Effector memory CD8-positive, alpha-beta T cell (primary cell): ENCODE measurements around the gene GNAS-AS1.

Experiments used
- ATAC-seq: fragments of 150-1000 bp; cut with Tn5 transposase; replicated peaks from 2 replicates; pipeline ENCODE4 v1.10.0; 2021; ENCODE audit warnings: mild to moderate bottlenecking, moderate library complexity
- DNase-seq, 3 experiments: peaks; one replicate each; pipeline ENCODE4 v3.0.0; 2021
- H3K27ac Mint-ChIP-seq, 2 donors: one replicate each; pipeline ENCODE4 v1.8.0; 2022; ENCODE audit warnings: mild to moderate bottlenecking in 2 of 2, mixed read lengths in 2 of 2, moderate library complexity in 2 of 2
- H3K27me3 Mint-ChIP-seq, 2 donors: one replicate each; pipeline ENCODE4 v1.8.0; 2022; ENCODE audit warnings: mixed read lengths in 2 of 2
- H3K36me3 Mint-ChIP-seq: one replicate; pipeline ENCODE4 v1.8.0; 2022; ENCODE audit warnings: mild to moderate bottlenecking, moderate library complexity, mixed read lengths; ENCODE audit not compliant: insufficient read depth
- H3K4me1 Mint-ChIP-seq, 2 donors: one replicate each; pipeline ENCODE4 v1.8.0; 2022; ENCODE audit warnings: low read depth in 2 of 2, mixed read lengths in 2 of 2
- H3K4me3 Mint-ChIP-seq, 2 donors: one replicate each; pipeline ENCODE4 v1.8.0; 2022; ENCODE audit warnings: mild to moderate bottlenecking in 2 of 2, mixed read lengths in 2 of 2, moderate library complexity in 2 of 2
- H3K9me3 Mint-ChIP-seq, 2 donors: one replicate each; pipeline ENCODE4 v1.8.0; 2022; ENCODE audit warnings: mixed read lengths in 2 of 2

GNAS-AS1 gene

DNA sequence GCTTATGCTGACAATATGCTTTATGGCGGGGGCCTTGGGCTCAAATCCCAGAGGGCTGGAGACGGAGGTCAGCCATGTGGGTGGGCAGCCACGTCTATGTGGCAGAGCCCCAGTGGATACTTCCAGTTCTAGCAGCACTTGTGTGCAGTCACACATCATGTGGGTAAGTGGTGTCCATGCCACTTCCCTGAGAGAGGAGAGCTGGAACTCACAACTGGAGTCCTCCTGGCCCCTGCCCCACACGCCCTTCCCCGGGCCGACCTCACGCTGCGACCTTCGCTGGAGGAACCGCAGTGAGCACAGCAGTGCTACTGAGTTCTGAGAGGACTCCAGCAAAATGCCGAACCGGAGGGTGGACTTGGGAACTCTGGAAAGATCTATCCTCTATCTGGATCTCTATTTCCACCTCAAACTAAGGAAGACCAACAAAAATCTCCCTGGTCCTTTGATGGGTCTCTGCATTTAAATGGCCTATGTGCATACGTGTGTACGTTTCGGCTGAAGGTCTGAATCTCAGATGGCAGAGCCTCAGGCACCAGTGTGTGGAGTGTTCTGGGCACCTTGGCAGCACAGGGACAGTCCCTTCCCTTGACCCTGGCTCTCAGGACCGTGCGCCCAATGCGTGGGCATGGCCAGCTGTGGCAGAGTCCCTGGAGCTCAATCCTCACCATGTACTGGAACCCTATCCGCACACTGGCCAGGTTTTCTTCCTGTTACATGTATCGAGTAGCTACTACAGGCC, 55.4 kb downstream of the GNAS-AS1 start:
- H3K4me1 Mint-ChIP-seq: no peaks in the 10 kb centered on the region
- ATAC-seq (no peak), DNase-seq (no peak)
- no peaks in the 10 kb centered on the region for H3K36me3 Mint-ChIP-seq
- no peaks in the 10 kb centered on the region for H3K9me3 Mint-ChIP-seq
- no peak overlapping the region for H3K27ac Mint-ChIP-seq
- H3K4me3 Mint-ChIP-seq: no peak overlapping the region
- H3K27me3 Mint-ChIP-seq: peaks cover 25 to 75% of the 10 kb centered on the region in 2 donors

DNA sequence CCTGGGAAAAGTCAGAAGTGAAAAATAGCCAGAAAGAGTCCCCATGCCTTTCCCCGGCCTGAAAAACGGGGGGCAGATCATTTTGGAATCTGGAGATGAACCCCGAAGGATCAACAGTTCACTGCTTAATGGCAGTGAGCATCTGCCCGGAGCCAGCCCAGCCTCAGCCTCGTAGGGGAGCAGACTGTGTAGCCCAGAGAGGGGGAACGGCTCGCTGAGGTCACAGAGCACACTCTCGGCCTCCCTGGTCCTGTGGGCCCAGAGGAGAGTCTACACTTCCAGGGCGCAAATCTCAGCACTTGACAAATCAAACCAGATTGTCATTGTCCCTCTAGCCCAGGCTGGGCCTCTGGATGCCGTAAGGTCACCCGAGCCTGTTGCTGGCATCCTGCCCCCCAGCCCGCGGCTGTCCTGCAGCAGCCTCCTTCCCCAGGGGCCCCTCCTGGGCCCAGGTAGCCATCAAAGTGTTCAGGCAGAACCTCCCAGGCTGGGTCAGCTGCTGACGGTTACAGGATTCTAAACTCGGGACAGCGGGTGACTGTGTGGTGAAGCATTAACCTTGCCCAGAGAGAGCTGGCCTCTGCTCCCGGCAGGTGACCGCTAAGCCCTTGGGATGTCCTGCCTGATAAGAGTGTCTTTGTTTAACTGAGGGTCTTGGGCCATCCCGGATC, 56.1 kb downstream of the GNAS-AS1 start:
- no peak overlapping the region for H3K27ac Mint-ChIP-seq
- ATAC-seq: no peak
- H3K27me3 Mint-ChIP-seq: peaks cover 25 to 70% of the 10 kb centered on the region in 2 donors
- no peak for DNase-seq
- H3K36me3 Mint-ChIP-seq: no peaks in the 10 kb centered on the region
- no peak overlapping the region for H3K4me3 Mint-ChIP-seq
- no peaks in the 10 kb centered on the region for H3K9me3 Mint-ChIP-seq
- no peaks in the 10 kb centered on the region for H3K4me1 Mint-ChIP-seq

DNA sequence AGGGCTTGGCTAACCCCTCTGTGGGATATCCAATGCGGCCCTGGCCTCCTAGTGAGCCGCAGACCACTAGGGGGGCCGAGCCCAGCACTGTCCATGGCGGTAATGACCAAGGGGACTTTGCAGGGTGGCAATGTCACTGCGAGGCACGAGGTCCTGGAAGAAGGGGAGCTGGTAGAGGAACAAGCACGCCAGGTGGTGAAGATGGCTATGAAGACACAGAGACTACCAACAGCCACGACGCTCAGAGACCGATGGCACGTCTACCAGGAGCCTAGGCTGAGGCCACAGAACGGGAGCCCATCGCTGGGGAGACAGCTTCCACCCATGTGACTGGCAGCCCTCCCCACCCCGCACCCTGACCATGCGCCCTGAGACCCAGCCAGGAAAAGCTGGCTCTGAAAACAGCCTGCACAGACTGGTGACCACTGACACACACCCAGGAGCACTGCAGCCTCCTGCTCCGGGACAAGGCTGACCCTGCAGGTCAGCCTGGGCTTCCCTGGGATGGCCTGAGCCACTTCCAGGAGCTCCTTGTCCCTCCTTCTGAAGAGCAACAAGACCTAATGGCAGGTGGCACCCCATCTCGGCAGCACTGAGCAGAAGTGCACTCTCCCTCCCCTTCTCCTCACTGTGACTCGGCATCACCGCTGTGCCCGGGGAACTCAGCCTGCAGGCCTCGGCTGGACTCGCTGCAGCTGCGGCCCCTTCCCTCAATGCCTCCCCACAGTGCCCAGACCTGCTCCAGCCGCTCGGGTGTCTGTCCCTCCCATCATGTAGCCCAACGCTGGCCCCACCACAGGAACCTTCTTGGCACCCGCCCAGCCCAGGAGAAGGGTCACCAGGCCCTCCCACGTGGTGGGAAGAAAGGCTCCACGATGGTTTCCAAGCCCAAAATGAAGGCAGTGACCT, 56.9 kb downstream of the GNAS-AS1 start:
- H3K4me3 Mint-ChIP-seq: no peak overlapping the region
- H3K27me3 Mint-ChIP-seq: peaks cover 25 to 75% of the 10 kb centered on the region in 2 donors
- ATAC-seq: no peak
- peaks cover 0 to 3% of the 10 kb centered on the region in 2 donors for H3K4me1 Mint-ChIP-seq
- no peak overlapping the region for H3K27ac Mint-ChIP-seq
- no peaks in the 10 kb centered on the region for H3K9me3 Mint-ChIP-seq
- H3K36me3 Mint-ChIP-seq: no peaks in the 10 kb centered on the region
- DNase-seq: no peak

DNA sequence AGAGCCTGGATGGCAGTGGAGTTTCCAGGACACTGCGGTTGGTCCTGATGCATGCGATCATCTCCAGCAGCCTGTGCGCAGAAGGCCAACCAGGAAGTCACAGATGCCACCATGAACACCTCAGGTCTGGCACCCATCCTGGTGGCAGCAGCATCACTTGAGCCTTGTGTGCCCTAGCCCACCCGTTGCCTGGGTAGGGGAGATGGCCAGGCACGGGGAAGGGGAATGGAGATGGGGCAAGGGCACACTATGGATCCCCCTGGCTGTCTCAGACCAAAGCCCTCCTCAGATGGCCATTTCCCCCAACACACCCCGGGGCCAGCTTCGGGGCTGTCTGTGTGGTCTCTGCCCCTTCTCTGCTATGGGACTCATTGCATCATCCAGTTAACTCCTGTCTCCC, 58.3 kb downstream of the GNAS-AS1 start:
- no peaks in the 10 kb centered on the region for H3K9me3 Mint-ChIP-seq
- H3K27ac Mint-ChIP-seq: no peak overlapping the region
- H3K4me1 Mint-ChIP-seq: peaks cover 0 to 3% of the 10 kb centered on the region in 2 donors
- no peak overlapping the region for H3K4me3 Mint-ChIP-seq
- no peak for DNase-seq
- H3K27me3 Mint-ChIP-seq: peaks cover 36 to 76% of the 10 kb centered on the region in 2 donors
- ATAC-seq: no peak
- no peaks in the 10 kb centered on the region for H3K36me3 Mint-ChIP-seq

DNA sequence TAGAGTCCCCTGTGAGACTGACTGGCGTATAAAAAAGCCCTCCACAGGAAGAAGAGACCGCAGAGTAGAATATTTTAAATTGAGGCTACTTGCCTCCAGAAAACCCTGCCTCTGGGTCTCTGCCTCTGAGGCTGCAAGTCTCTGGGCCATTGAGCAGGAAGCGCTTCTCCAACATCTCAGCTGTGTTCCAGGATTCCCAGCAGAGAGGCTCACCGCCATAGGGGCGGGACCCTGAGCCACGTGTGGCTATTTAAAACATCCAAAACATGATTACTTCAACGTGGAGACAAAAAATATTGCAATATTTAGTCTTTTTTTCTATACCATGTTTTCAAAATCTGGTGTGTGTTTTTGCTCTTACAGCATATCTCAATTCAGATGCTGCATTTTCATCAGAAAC, 59.4 kb downstream of the GNAS-AS1 start:
- Mint-ChIP-seq H3K36me3 (no peaks in the 10 kb centered on the region), H3K9me3 (no peaks in the 10 kb centered on the region), H3K27ac (no peak overlapping the region), H3K27me3 (peaks cover 32 to 69% of the 10 kb centered on the region in 2 donors), H3K4me1 (peaks cover 0 to 3% of the 10 kb centered on the region in 2 donors), H3K4me3 (no peak overlapping the region)
- DNase-seq: no peak
- no peak for ATAC-seq

DNA sequence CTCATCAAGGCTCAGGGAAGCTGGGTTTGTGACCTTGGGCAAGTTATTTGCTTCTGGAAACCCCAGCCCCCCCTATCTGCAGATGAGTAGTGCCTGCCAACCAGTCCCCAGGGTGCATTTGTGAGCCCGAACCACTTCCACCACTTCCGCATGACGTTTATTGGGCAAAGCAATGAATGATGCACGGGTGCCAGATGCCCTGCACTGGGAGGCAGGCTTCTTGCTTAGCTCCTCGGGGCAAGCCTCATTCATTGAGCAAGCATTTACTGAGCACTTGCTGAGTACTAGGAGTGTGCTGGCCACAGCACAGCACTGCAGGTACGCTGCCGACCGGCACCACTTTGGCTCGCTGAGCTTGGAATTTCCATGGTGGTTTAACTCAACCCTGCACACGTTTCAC, 60.2 kb downstream of the GNAS-AS1 start:
- Mint-ChIP-seq H3K4me1 (peaks cover 0 to 3% of the 10 kb centered on the region in 2 donors), H3K27ac (no peak overlapping the region), H3K4me3 (no peak overlapping the region), H3K36me3 (no peaks in the 10 kb centered on the region), H3K9me3 (no peaks in the 10 kb centered on the region), H3K27me3 (peaks cover 25 to 64% of the 10 kb centered on the region in 2 donors)
- DNase-seq: no peak
- ATAC-seq: no peak

DNA sequence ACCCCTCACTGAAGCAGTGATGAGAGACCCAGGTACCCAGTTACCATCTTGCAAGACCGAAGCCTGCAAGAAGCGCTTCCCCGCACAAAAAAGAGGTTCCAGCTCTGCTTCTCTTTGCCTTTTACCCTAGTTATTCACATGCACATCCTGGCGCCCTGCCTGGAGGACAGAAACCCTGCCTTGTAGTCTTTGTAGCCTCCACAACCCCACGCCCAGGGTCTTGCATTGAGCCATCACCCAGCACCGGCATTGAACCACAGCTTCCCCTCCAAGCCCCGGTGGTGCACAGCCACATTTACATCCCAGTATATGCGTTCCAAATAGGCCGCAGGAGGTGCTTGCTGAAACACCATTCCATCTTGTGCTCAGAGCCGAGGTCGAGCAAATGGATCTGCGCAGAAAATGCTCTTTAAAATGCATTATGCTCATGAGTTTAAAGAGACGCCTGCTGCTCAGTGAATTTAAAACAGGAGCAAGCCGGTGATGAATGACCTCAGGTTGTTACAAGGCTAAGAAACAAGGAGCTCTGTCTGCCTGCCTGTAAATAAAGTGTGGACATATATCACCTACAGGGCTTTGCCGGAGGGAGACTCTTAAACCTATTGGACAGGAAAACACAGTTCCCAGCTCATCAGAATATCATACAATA, 61.7 kb downstream of the GNAS-AS1 start:
- Mint-ChIP-seq H3K36me3 (no peaks in the 10 kb centered on the region), H3K4me3 (no peak overlapping the region)

DNA sequence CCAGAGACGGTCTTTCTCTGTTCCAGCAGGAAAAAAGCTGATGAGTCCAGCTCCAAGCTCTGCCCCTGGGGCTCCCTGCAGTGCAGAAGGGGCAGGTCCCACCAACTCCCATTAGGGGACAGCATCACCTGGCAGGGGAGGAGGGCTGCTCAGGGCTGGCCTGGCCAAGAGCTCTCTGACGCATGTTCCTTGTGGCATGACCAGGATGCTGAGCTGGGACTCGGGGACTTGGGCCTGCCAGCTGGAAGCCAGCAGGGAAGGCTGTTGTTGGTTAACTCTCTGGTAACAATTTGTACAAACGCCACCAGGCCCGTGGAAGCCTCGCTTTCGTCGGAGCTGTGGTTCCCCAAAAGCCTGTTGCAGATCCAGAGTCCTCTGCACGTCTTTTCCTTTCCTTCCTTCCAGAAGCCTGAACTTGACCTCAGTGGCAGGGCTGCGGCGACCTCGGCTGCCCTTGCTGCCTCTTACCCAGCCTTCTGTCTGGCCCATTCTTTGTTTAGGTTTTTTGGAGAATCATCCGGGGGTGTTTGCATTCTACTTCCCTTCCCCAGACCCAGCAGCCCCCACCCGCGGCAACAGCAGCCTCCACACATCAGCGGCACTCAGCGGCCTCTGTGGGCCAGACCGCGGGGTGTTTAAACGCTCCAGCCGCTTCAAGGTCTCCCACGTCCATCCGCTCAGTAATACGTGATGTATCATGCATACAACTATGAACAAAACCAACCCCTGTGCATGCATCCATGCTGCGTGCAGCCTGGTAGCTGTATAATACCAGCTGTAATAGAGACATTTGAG, 63.3 kb downstream of the GNAS-AS1 start:
- H3K9me3 Mint-ChIP-seq: no peaks in the 10 kb centered on the region
- no peak for DNase-seq
- peaks cover 0 to 3% of the 10 kb centered on the region in 2 donors for H3K4me1 Mint-ChIP-seq
- H3K4me3 Mint-ChIP-seq: no peak overlapping the region
- no peaks in the 10 kb centered on the region for H3K36me3 Mint-ChIP-seq
- no peak overlapping the region for H3K27ac Mint-ChIP-seq
- peaks cover 46 to 66% of the 10 kb centered on the region in 2 donors for H3K27me3 Mint-ChIP-seq
- no peak for ATAC-seq

More for the DNA sequence above, 61.7 kb downstream of the GNAS-AS1 start:
- ATAC-seq (no peak), DNase-seq (no peak)
- Mint-ChIP-seq H3K9me3 (no peaks in the 10 kb centered on the region), H3K27me3 (peaks cover 39 to 64% of the 10 kb centered on the region in 2 donors), H3K27ac (no peak overlapping the region), H3K4me1 (peaks cover 0 to 3% of the 10 kb centered on the region in 2 donors)

DNA sequence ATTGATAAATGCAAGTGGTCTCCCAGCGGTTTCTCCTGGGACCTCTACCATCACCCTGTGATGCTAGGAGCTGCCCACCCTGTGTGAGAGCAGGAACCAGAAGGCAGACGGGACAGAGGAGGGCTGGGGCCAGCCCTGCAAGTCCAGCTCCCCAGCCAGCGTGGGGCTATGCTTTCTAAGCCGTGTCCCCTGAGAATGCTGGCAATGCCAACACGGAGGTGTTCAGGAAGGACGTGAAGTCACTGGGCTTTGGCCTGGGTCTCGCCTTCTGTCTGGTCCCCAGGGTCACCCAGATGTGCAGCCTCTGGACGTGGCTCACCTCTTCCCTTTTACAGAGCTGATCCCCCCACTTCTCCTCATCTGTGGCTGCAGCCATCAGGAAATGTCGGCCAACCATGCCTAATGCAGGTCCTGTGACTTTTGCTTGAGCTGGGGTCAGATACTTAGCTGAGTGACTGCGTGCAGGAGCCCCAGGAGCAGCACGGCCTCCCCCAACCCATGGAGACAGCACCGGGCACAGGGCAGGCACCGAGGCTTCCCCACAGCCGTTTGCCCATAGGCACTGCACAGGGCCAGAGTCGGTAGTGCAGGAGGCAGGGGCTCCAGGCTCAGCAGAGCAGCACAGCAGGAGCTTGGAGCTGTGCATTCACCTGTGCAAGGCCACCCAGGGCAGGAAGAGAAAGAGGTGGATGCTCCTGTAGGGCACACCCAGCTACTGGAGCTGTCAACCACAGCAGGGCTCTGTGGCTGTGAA, 66.2 kb downstream of the GNAS-AS1 start:
- H3K27me3 Mint-ChIP-seq: peaks cover 57 to 81% of the 10 kb centered on the region in 2 donors
- no peak overlapping the region for H3K4me3 Mint-ChIP-seq
- no peaks in the 10 kb centered on the region for H3K9me3 Mint-ChIP-seq
- ATAC-seq (no peak), DNase-seq (no peak)
- no peaks in the 10 kb centered on the region for H3K36me3 Mint-ChIP-seq
- peaks cover 0 to 3% of the 10 kb centered on the region in 2 donors for H3K4me1 Mint-ChIP-seq
- H3K27ac Mint-ChIP-seq: no peak overlapping the region

DNA sequence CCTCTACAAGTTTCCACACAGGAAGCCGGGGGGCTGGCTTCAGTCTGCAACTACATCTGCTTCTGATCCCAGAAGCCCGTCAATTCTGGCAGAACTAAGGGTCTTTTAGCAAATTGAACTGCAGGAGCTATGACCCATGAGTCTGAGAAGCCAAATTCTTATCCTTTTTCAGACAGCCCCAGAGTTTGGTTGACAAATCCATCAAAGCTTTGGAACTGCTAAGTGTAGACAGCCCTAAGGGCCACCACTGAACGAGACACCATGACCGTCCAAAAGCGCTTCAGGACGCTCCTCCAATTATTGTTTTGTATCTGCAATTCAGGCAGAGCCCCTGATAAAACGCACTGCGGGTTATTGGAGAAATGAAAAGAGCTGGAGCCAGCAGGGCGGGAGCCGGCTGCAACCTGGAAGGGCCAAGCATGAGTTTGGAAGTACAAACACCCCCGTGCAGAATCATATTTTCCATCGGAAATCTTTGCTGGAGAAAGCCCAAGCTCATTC, 67.1 kb downstream of the GNAS-AS1 start:
- DNase-seq: no peak
- Mint-ChIP-seq H3K36me3 (no peaks in the 10 kb centered on the region), H3K4me1 (peaks cover 0 to 2% of the 10 kb centered on the region in 2 donors), H3K9me3 (no peaks in the 10 kb centered on the region), H3K27me3 (peaks cover 57 to 79% of the 10 kb centered on the region in 2 donors), H3K27ac (no peak overlapping the region), H3K4me3 (no peak overlapping the region)
- ATAC-seq: no peak

DNA sequence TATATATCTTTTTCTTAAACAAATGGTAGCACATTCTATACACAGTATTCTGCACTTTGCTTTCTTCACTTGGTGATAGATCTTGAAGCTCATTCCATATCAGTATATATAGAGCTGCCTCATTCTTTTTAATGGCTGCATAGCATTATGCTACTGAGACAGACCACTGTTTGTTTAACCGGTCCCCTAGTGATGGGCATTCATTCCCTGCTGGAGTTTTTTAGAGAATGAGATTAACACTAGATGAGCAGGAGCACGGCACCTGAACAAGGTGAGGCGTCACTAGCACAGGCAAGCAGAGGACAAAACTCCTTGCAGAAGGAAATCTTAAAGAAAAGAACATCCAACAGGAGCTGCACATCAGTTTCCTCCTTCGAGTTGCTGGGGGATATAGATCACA, 69.6 kb downstream of the GNAS-AS1 start:
- ATAC-seq: no peak
- no peaks in the 10 kb centered on the region for H3K9me3 Mint-ChIP-seq
- H3K27me3 Mint-ChIP-seq: peaks cover 68 to 88% of the 10 kb centered on the region in 2 donors
- peaks cover 0 to 2% of the 10 kb centered on the region in 2 donors for H3K4me1 Mint-ChIP-seq
- no peak for DNase-seq
- no peak overlapping the region for H3K4me3 Mint-ChIP-seq
- no peak overlapping the region for H3K27ac Mint-ChIP-seq
- H3K36me3 Mint-ChIP-seq: no peaks in the 10 kb centered on the region

DNA sequence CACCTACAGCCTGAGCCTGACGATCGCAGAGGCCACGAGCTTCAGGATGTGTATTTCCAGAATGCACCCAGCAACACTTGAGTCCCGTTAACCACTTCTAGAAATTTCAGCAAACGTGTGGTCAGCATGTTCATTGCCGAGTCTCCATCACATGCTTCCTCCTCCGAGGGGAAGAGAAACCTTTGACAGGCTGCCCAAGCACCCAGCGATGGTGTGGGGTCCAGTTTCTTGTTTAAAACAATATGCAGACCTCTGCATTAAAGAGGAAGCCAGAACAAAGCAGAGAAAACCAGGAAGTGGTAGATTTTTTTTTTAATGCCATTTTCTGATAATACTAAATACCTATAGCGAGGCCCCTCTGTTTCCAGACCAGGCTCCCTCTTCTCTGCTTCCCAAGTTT, 71.9 kb downstream of the GNAS-AS1 start:
- Mint-ChIP-seq H3K27me3 (peaks cover 58 to 77% of the 10 kb centered on the region in 2 donors), H3K9me3 (no peaks in the 10 kb centered on the region), H3K36me3 (no peaks in the 10 kb centered on the region), H3K27ac (no peak overlapping the region), H3K4me1 (peaks cover 0 to 2% of the 10 kb centered on the region in 2 donors), H3K4me3 (no peak overlapping the region)
- ATAC-seq: no peak
- no peak for DNase-seq
